GM23248 (cell line): ENCODE measurements around the gene ALDH1A3. TPM values are rescaled to one million over a fixed set of nuclear protein-coding genes. Genes with fewer than 3 reads are reported as not detected.
A peak's percentile ranks its signal among the peaks of the same experiment; 100 is the strongest.

Source experiments
- DNase-seq: peaks from one replicate; pipeline ENCODE4 v3.0.0-alpha.2; 2015
- H2AFZ ChIP-seq: fragments of 200-600 bp; sonication (generic); 2 replicates; pipeline ENCODE4 v1.6.1; 2016; ENCODE audit warnings: antibody characterized with exemption
- H3F3A ChIP-seq: fragments of 200-600 bp; sonication (generic); 2 replicates; pipeline ENCODE4 v1.6.1; 2016; ENCODE audit warnings: mild to moderate bottlenecking, antibody characterized with exemption, mixed run types; ENCODE audit not compliant: insufficient read depth
- H3K27ac ChIP-seq: fragments of 200-600 bp; sonication (generic); 2 replicates; pipeline ENCODE4 v1.5.1; 2016; ENCODE audit warnings: mild to moderate bottlenecking
- H3K27me3 ChIP-seq: fragments of 200-600 bp; sonication (generic); replicated peaks from 2 replicates; pipeline ENCODE4 v1.6.1; 2016; ENCODE audit warnings: mild to moderate bottlenecking; ENCODE audit not compliant: insufficient read depth
- H3K36me3 ChIP-seq: fragments of 200-600 bp; sonication (generic); 2 replicates; pipeline ENCODE4 v1.6.1; 2016; ENCODE audit warnings: low read depth, mild to moderate bottlenecking
- H3K4me1 ChIP-seq: fragments of 200-600 bp; sonication (generic); 2 replicates; pipeline ENCODE4 v1.6.1; 2016; ENCODE audit warnings: mild to moderate bottlenecking; ENCODE audit not compliant: insufficient read depth
- H3K4me2 ChIP-seq: fragments of 200-600 bp; sonication (generic); one replicate; pipeline ENCODE4 v1.6.1; 2016; ENCODE audit warnings: mild to moderate bottlenecking; ENCODE audit not compliant: unreplicated experiment
- H3K4me3 ChIP-seq: fragments of 200-600 bp; sonication (generic); 2 replicates; pipeline ENCODE4 v1.5.1; 2016; ENCODE audit warnings: mild to moderate bottlenecking
- H3K79me2 ChIP-seq: fragments of 200-600 bp; sonication (generic); 2 replicates; pipeline ENCODE4 v1.6.1; 2016; ENCODE audit warnings: mild to moderate bottlenecking; ENCODE audit not compliant: insufficient read depth
- H3K9ac ChIP-seq: fragments of 200-600 bp; sonication (generic); 2 replicates; pipeline ENCODE4 v1.6.1; 2016; ENCODE audit warnings: mild to moderate bottlenecking
- H3K9me2 ChIP-seq: fragments of 200-600 bp; sonication (generic); 2 replicates; pipeline ENCODE4 v1.6.1; 2016; ENCODE audit warnings: mixed run types, mild to moderate bottlenecking, moderate library complexity; ENCODE audit not compliant: insufficient read depth
- H3K9me3 ChIP-seq: fragments of 200-600 bp; sonication (generic); one replicate; pipeline ENCODE4 v1.6.1; 2017; ENCODE audit warnings: low read depth
- H4K20me1 ChIP-seq: fragments of 200-600 bp; sonication (generic); 2 replicates; pipeline ENCODE4 v1.6.0; 2016; ENCODE audit not compliant: insufficient read depth
- EZH2 ChIP-seq: fragments of 200-600 bp; sonication (generic); IDR thresholded peaks from 2 replicates; pipeline ENCODE4 v1.6.1; 2018; ENCODE audit warnings: antibody characterized with exemption, mild to moderate bottlenecking; ENCODE audit not compliant: insufficient read depth, poor library complexity, severe bottlenecking
- EZH2phosphoT487 ChIP-seq: fragments of 200-600 bp; sonication (generic); IDR thresholded peaks from 2 replicates; pipeline ENCODE4 v1.6.1; 2018; ENCODE audit warnings: antibody characterized with exemption, moderate library complexity, mild to moderate bottlenecking, low read depth; ENCODE audit not compliant: insufficient read depth
- WGBS, 2 experiments: methylation state at CpG; one replicate each; pipeline ENCODE4 v1.1.6; 2015 to 2017; ENCODE audit warnings: low lambda C conversion rate in 2 of 2, low coverage in 1 of 2; ENCODE audit errors: missing lambda C conversion rate in 2 of 2; 5-methylcytosine and 5-hydroxymethylcytosine counted together
- in situ Hi-C: fragments of 300-500 bp; cut with MboI; formaldehyde crosslinking; loops from 2 replicates; pipeline ENCODE4 v1.15.0; 2020
- polyA plus RNA-seq: library from polyadenylated mRNA; unstranded; fragments of >200 nt; fragmentation: Nextera tagmentation; extraction: Ambion mirVana; gene quantifications from 2 replicates; pipeline ENCODE4 v1.2.1, GENCODE V29; 2016
- total RNA-seq: library from RNA; depleted of rRNA; stranded (reverse); fragments of >200 nt; shearing (Covaris generic); gene quantifications from 2 replicates; pipeline ENCODE4 v1.2.3, GENCODE V29; 2014

Gene ALDH1A3
- total and polyA plus RNA-seq, 2 experiments from 2014 or later = 4.8 to 9.9 TPM

DNA sequence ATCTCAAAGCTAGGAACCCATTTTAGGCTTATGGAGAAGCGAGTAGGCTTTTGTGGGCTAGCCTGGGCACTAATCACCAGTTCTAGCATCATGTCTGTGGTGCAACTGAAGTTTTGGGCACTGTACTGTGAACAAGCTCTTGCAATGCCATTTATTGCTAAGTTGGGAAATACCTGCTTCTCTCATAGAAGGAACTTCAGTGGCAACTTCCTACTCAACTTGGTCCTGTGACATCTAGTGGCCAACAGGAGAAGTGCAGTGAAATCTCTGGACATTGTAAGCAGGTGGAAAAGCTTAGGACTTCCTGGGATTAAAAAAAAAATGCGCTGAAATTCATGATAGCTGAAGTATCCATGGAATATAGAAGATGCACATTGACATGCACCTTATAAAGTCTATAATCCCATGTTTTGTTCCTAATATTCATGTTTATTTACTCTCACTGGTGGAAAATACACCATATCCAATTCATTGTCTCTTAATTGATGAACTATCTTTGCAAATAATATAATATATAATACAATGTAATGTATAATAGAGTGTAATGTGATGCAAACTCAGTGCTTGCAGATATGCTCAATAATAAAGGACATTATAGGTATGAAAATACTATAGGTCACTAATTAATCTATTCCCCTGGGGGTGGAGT, 6.5 kb upstream of the ALDH1A3 start:
- peak; percentile 90 for DNase-seq
- in situ Hi-C loops = loop anchor here (10.0 kb wide), 1 partner anchor 208 kb away; no protein-coding TSS in a partner anchor
- Histone ChIP-seq H3K9ac (no peak overlapping the region), H4K20me1 (no peaks in the 10 kb centered on the region), H3K36me3 (no peaks in the 10 kb centered on the region), H3K79me2 (no peaks in the 10 kb centered on the region), H2AFZ (no peak overlapping the region), H3K4me3 (no peak overlapping the region), H3F3A (no peaks in the 10 kb centered on the region), H3K9me2 (no peaks in the 10 kb centered on the region), H3K27ac (no peak overlapping the region), H3K4me2 (no peak overlapping the region), H3K4me1 (no peaks in the 10 kb centered on the region), H3K9me3 (no peaks in the 10 kb centered on the region), H3K27me3 (no peaks in the 10 kb centered on the region)
- TF ChIP-seq EZH2 = no peak
- TF ChIP-seq EZH2phosphoT487 = no peak
- 12 to 22% methylated on average over 2 of the region's 2 CpGs for WGBS, 2 experiments

DNA sequence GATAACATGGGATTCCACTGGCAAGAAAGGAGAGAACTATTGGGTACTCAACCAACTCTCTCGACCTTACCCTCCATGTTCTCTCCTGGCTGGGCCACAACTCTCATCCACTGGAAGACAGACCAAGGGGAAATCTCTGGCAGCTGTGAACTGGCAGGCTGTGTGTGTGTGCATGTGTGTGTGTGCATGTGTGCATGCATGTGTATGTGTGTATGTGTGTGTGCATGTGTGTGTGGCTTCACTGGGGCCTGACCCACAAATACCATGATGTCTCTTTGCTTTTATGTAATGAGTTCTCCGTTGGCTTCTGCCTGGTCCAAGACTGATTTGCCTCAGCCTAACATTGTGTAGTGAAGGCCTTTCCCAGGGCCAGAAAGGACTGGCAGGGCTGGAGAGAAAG, 4.1 kb upstream of the ALDH1A3 start:
- H3K4me3 ChIP-seq = no peak overlapping the region
- TF ChIP-seq EZH2 (no peak), EZH2phosphoT487 (no peak)
- H3K27ac ChIP-seq = no peak overlapping the region
- no peak overlapping the region for H3K4me2 ChIP-seq
- 0 out of 2 replicates have a peak, but pooled peaks cover 3% of the 10 kb centered on the region for H3K27me3 ChIP-seq
- H3F3A ChIP-seq = no peaks in the 10 kb centered on the region
- in situ Hi-C loops = loop anchor here (10.0 kb wide), 1 partner anchor 211 kb away; no protein-coding TSS in a partner anchor
- no peak overlapping the region for H2AFZ ChIP-seq
- no peaks in the 10 kb centered on the region for H4K20me1 ChIP-seq
- no peak overlapping the region for H3K9ac ChIP-seq
- H3K36me3 ChIP-seq = no peaks in the 10 kb centered on the region
- no peaks in the 10 kb centered on the region for H3K9me2 ChIP-seq
- no peak for DNase-seq
- WGBS, 2 experiments = 88 to 94% methylated on average over 2 of the region's 2 CpGs
- H3K9me3 ChIP-seq = no peaks in the 10 kb centered on the region
- no peaks in the 10 kb centered on the region for H3K79me2 ChIP-seq
- H3K4me1 ChIP-seq = no peaks in the 10 kb centered on the region

DNA sequence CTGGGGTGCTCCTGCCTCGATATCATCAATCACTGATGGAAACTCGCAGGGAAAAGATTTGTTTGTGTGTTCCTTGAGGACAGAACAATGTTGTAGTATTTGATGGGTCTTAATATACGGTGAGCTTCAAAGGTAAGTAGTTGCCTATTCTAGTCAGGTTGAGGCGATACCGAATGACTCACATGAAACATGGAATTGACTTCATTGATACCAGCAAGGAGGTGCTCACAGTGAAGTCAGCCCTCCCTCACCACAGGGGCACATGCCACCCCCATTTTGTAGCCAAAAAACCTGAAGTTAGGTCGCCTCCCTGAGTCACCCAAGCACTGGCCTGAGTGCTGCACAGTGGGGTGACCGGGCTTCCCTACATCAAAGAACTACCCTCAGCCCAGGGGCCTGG, 3.7 kb upstream of the ALDH1A3 start:
- Histone ChIP-seq H3K4me2 (no peak overlapping the region), H3K9me2 (no peaks in the 10 kb centered on the region), H3K27me3 (0 out of 2 replicates have a peak, but pooled peaks cover 3% of the 10 kb centered on the region), H3K27ac (no peak overlapping the region), H3K4me1 (no peaks in the 10 kb centered on the region), H3K4me3 (no peak overlapping the region), H2AFZ (no peak overlapping the region), H3F3A (no peaks in the 10 kb centered on the region), H3K36me3 (no peaks in the 10 kb centered on the region), H4K20me1 (no peaks in the 10 kb centered on the region), H3K9me3 (no peaks in the 10 kb centered on the region), H3K9ac (no peak overlapping the region), H3K79me2 (no peaks in the 10 kb centered on the region)
- in situ Hi-C loops = loop anchor here (10.0 kb wide), 1 partner anchor 211 kb away; no protein-coding TSS in a partner anchor
- no peak for TF ChIP-seq EZH2phosphoT487
- TF ChIP-seq EZH2 = no peak
- WGBS, 2 experiments = 81 to 87% methylated on average over 7 of the region's 7 CpGs
- no peak for DNase-seq

DNA sequence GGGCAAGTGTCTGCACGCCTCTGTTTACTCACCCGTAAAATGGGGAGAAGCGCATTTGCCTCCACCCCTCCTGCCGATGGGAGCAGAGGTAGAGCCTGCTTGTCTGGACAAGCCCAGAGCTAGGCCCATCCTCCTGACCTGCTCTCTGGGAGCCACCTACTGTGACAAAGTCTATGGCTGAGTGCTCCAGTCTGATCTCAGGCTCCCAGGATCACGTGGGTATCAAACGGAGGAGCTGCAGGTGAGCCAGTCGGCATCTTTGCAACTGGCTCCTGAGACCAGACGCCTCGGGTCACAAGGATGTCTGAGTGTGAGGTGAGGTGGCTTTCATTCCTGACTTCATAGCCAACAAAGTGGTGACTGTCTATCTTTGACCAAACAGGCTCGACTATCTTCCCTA, 2.1 kb upstream of the ALDH1A3 start:
- Histone ChIP-seq H3F3A (no peaks in the 10 kb centered on the region), H3K36me3 (no peaks in the 10 kb centered on the region), H3K4me1 (no peaks in the 10 kb centered on the region), H3K79me2 (no peaks in the 10 kb centered on the region), H2AFZ (no peak overlapping the region), H3K9me3 (no peaks in the 10 kb centered on the region), H4K20me1 (no peaks in the 10 kb centered on the region), H3K27me3 (0 out of 2 replicates have a peak, but pooled peaks cover 3% of the 10 kb centered on the region), H3K4me2 (no peak overlapping the region), H3K9ac (no peak overlapping the region), H3K27ac (no peak overlapping the region), H3K4me3 (no peak overlapping the region), H3K9me2 (no peaks in the 10 kb centered on the region)
- 94 to 96% methylated on average over 10 of the region's 10 CpGs for WGBS, 2 experiments
- in situ Hi-C loops = loop anchor here (10.0 kb wide), 1 partner anchor 213 kb away; no protein-coding TSS in a partner anchor
- TF ChIP-seq EZH2phosphoT487 (no peak), EZH2 (no peak)
- no peak for DNase-seq
